Mammary epithelial cell (primary cell): ENCODE results near the gene LGR6.

ENCODE experiments used
- CTCF ChIP-seq, 2 donors: IDR thresholded peaks in 1 of 2; conservative IDR thresholded peaks in 1 of 2; 2 replicates each; pipeline ENCODE4 v1.5.1; 2011 to 2012; ENCODE audit warnings: inconsistent platforms in 2 of 2, low read length in 2 of 2, mild to moderate bottlenecking in 2 of 2, control low read depth in 1 of 2, low read depth in 1 of 2; ENCODE audit not compliant: insufficient read depth in 1 of 2; ENCODE audit errors: extremely low read depth in 1 of 2
- EZH2 ChIP-seq: IDR thresholded peaks from 2 replicates; pipeline ENCODE4 v1.6.1; 2012; ENCODE audit warnings: low read length, inconsistent platforms, borderline replicate concordance

GRCh38 chr1:202202500-202203168, 9.0 kb downstream of the LGR6 start:
- no peak for TF ChIP-seq EZH2
- no peak for TF ChIP-seq CTCF (conservative IDR thresholded peaks at IDR 0.05 in 1 of 2, IDR thresholded peaks at IDR 0.05 in 1 of 2; ENCODE audit: extremely low read depth in 1 of 2, insufficient read depth in 1 of 2, low read depth in 1 of 2, low read length in 2 of 2)
